Stimulated activated CD8-positive, alpha-beta memory T cell treated with anti-CD3 and anti-CD28 coated beads, Interleukin-12 subunit alpha, Interleukin-12 subunit beta, amount 100 ng/mL, for 24 hours (primary cell): ENCODE data around the gene SMIM44.
"Not testable (repeated sequence)": the region's sequence is repeated elsewhere in the genome, so short reads cannot be mapped to it uniquely, and the experiment has no call there.

Experiments used
- DNase-seq: peaks from one replicate; pipeline ENCODE4 v3.0.0-alpha.2; 2020; ENCODE audit errors: extremely low read depth

The SMIM44 gene

GRCh38 chr19:3458229-3459088 is 24.8 kb downstream of the SMIM44 start:
- no peak for DNase-seq

- no peak for DNase-seq
Measured at GRCh38 chr19:3457528-3458228, 25.6 kb downstream of the SMIM44 start.

- DNase-seq: no peak
Measured at GRCh38 chr19:3456925-3457527, 26.2 kb downstream of the SMIM44 start.

GRCh38 chr19:3455960-3456601 is 27.2 kb downstream of the SMIM44 start:
- DNase-seq: no peak

GRCh38 chr19:3455393-3455955 is 27.8 kb downstream of the SMIM44 start:
- DNase-seq: no peak

GRCh38 chr19:3454656-3455392 is 28.4 kb downstream of the SMIM44 start:
- no peak for DNase-seq

GRCh38 chr19:3453840-3454239 is 29.4 kb downstream of the SMIM44 start:
- no peak for DNase-seq

GRCh38 chr19:3452942-3453214 is 30.4 kb downstream of the SMIM44 start:
- DNase-seq: not testable (repeated sequence)

- DNase-seq: no peak
Measured at GRCh38 chr19:3452171-3452941, 30.9 kb downstream of the SMIM44 start.

GRCh38 chr19:3451451-3451866 is 31.8 kb downstream of the SMIM44 start:
- DNase-seq: no peak

GRCh38 chr19:3450796-3451411 is 32.3 kb downstream of the SMIM44 start:
- DNase-seq: no peak

GRCh38 chr19:3448616-3449334 is 34.5 kb downstream of the SMIM44 start:
- no peak for DNase-seq

- not testable (repeated sequence) for DNase-seq
Measured at GRCh38 chr19:3446657-3447056, 36.6 kb downstream of the SMIM44 start.

- DNase-seq: no peak
Measured at GRCh38 chr19:3444695-3445234, 38.5 kb downstream of the SMIM44 start.

GRCh38 chr19:3443840-3444694 is 39.2 kb downstream of the SMIM44 start:
- no peak for DNase-seq

- no peak for DNase-seq
Measured at GRCh38 chr19:3442487-3443071, 40.7 kb downstream of the SMIM44 start.

GRCh38 chr19:3441986-3442329 is 41.3 kb downstream of the SMIM44 start:
- no peak for DNase-seq
